GM12873 (cell line): ENCODE measurements around the gene LGALS13.

Experiments used
- CTCF ChIP-seq: IDR thresholded peaks from 2 replicates; pipeline ENCODE4 v1.5.1; 2012; ENCODE audit warnings: low read depth, mild to moderate bottlenecking, moderate library complexity, low read length, control low read depth; ENCODE audit not compliant: insufficient read depth; ENCODE audit errors: missing control alignments

LGALS13 gene

DNA sequence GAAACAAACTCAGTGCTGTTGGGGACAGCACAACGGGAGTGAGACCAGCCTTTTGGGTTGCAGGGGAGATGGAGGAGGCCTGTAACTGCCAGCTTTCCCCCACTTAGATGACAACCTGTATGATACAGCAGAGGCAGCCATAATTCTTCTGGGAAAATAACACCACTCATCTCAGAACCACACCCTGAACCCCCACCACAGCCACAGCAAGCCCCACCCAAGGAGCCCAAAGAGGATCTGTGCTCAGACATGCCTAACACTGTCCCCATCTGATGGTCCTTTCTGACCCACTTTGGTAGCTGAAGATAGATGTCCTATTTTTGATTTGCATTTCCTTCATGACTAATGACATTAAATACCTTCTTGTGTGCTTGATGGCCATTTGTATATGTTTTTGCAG lies 15.4 kb downstream of the LGALS13 start:
- TF ChIP-seq CTCF, result no peak

DNA sequence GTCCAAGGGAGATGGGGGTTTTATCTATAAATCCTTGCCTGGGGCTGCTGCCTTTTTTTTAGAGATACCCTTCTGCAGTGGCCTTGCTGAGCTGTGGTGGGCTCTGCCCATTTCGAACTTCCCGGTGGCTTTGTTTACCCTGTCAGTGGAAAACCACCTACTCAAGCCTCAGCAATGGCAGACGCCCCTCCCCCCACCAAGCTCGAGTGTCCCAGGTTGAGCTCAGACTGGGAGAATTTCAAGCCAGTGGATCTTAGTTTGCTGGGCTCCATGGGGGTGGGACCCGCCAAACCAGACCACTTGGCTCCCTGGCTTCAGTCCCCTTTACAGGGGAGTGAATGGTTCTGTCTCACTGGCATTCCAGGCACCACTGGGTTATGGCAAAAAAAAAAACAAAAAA lies 21.6 kb downstream of the LGALS13 start:
- TF ChIP-seq CTCF, result no peak

- peak; percentile 43 for TF ChIP-seq CTCF
Observed at GRCh38 chr19:39627631-39628030, 25.3 kb downstream of the LGALS13 start.

DNA sequence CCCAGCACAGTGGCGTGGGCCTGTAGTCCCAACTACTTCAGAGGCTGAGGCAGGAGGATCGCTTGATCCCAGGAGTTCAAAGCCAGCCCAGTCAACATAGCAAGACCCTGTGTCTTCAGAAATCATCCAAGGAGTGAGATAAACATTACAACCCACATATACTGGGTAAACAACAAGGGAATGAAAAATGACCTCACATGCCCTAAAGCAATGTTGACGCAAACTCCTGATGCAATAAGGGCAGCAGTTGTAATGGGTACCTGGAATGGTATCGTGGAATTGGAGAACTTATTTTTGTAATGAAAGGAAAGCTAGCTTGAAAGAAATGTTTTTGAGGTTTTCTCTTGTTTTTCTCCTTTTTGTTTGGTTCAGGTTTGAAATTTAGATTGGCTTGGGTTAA lies 28.9 kb downstream of the LGALS13 start:
- no peak for TF ChIP-seq CTCF

DNA sequence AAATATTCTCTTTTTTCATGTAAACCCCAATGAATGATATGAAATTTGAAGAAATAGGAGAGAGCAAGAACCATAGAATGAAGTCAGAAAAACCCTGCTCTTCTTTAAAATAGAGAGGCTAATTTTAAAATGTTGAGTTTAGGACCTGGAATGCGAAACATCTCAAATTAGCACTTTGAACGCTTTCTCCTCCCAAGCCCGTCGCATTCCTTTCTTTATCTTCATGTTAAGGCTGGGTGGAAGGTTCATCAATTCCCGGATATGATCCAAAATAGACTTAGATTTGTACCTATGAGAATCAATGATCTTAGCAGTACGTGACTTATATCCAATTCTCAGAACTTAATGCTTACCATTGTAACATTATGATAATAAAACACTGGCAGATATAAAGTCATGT lies 29.3 kb downstream of the LGALS13 start:
- no peak for TF ChIP-seq CTCF

- no peak for TF ChIP-seq CTCF
Observed at GRCh38 chr19:39637891-39638290, 35.6 kb downstream of the LGALS13 start.

DNA sequence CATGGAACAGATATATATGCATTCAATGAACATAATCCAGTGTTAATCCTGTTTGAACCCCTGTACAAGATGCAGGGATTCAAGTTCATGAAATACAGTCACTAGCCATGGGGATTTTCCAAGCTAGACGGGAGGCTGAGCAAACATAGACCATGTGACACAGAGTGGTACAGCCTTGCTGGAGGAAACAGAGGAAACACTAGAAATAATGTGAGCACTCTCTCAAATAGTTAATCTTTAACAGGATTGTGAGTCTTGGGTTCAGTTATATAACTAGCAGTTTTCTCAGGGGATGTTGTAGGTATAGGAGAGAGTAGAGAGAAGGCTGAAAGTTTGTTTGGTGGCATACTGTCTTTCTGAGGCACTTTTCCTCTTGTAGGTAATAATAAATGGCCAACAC lies 39.4 kb downstream of the LGALS13 start:
- no peak for TF ChIP-seq CTCF
